ENCODE measurements around the gene CAAP1.

Gene CAAP1

GRCh38 chr9:26925609-26926008 is 33.0 kb upstream of the CAAP1 start:
- no peak for DNase-seq (ENCODE audit: low read depth, low spot score)
- H3K4me3 ChIP-seq (ENCODE audit: low read depth, low read length): no peak overlapping the region
- in situ Hi-C loops (cut with HindIII; ENCODE audit: low sequenced_read_pairs): no loop called here
- TF ChIP-seq CTCF (IDR thresholded peaks at IDR 0.05; ENCODE audit: low read depth, low read length): no peak

- in situ Hi-C loops (cut with HindIII; ENCODE audit: low sequenced_read_pairs): no loop called here
- TF ChIP-seq CTCF (IDR thresholded peaks at IDR 0.05; ENCODE audit: low read depth, low read length): no peak
- no peak overlapping the region for H3K4me3 ChIP-seq (ENCODE audit: low read depth, low read length)
- DNase-seq (ENCODE audit: low read depth, low spot score): no peak
Observed at GRCh38 chr9:26919698-26920097, 27.1 kb upstream of the CAAP1 start.

- TF ChIP-seq CTCF (IDR thresholded peaks at IDR 0.05; ENCODE audit: low read depth, low read length): no peak
- H3K4me3 ChIP-seq (ENCODE audit: low read depth, low read length): no peak overlapping the region
- no peak for DNase-seq (ENCODE audit: low read depth, low spot score)
- in situ Hi-C loops (cut with HindIII; ENCODE audit: low sequenced_read_pairs): no loop called here
Observed at GRCh38 chr9:26913138-26913668, 20.6 kb upstream of the CAAP1 start.

- no peak overlapping the region for H3K4me3 ChIP-seq (ENCODE audit: low read depth, low read length)
- TF ChIP-seq CTCF (IDR thresholded peaks at IDR 0.05; ENCODE audit: low read depth, low read length): no peak
- no peak for DNase-seq (ENCODE audit: low read depth, low spot score)
- in situ Hi-C loops (cut with HindIII; ENCODE audit: low sequenced_read_pairs): no loop called here
Observed at GRCh38 chr9:26904671-26905070, 12.1 kb upstream of the CAAP1 start.

- no peak for DNase-seq (ENCODE audit: low read depth, low spot score)
- in situ Hi-C loops (cut with HindIII; ENCODE audit: low sequenced_read_pairs): no loop called here
- no peak overlapping the region for H3K4me3 ChIP-seq (ENCODE audit: low read depth, low read length)
- TF ChIP-seq CTCF (IDR thresholded peaks at IDR 0.05; ENCODE audit: low read depth, low read length): no peak
Observed at GRCh38 chr9:26904070-26904469, 11.5 kb upstream of the CAAP1 start.

- no peak for TF ChIP-seq CTCF (IDR thresholded peaks at IDR 0.05; ENCODE audit: low read depth, low read length)
- in situ Hi-C loops (cut with HindIII; ENCODE audit: low sequenced_read_pairs): no loop called here
- H3K4me3 ChIP-seq (ENCODE audit: low read depth, low read length): peak overlapping the region; percentile 95
- no peak for DNase-seq (ENCODE audit: low read depth, low spot score)
Observed at GRCh38 chr9:26893030-26893676, 551 bp upstream of the CAAP1 start.
